NB4 (cell line): ENCODE measurements around the gene CDH23.

ENCODE experiments used
- MYC ChIP-seq: IDR thresholded peaks from 2 replicates; pipeline ENCODE4 v1.6.1; 2011; ENCODE audit warnings: low read depth, low read length
- POLR2A ChIP-seq: IDR thresholded peaks from 2 replicates; pipeline ENCODE4 v1.6.1; 2011; ENCODE audit warnings: mild to moderate bottlenecking; ENCODE audit not compliant: insufficient read length; ENCODE audit errors: extremely low read depth
- TF ChIP-seq, protein P1 (sequence below): IDR thresholded peaks from one replicate; pipeline ENCODE4 v1.5.1; 2012; ENCODE audit warnings: low read depth, low read length
- TF ChIP-seq, protein P2 (sequence below): IDR thresholded peaks from 2 replicates; pipeline ENCODE4 v1.6.1; 2011; ENCODE audit warnings: low read depth, low read length

DNA sequence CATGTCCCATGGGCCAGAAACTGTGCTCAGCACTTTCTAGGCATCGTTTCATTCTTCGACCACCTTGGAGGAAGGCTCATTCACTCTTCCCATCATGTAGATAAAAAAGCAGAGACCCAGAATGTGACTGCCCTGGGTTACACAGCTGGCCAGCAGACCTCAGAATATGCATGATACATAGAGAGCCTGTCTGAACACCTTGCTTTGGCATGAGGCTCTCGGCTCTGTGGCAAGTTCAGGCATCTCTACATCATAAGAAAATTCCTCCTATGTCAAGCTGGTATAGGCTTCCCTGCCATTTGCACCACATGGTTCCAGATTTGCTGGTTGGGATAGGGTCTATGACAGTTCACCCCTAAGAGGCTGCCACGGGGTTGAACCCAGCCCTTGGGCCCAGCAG lies 134.1 kb downstream of the CDH23 start:
- TF ChIP-seq POLR2A (no peak), MYC (no peak)
- TF ChIP-seq, protein P1, sequence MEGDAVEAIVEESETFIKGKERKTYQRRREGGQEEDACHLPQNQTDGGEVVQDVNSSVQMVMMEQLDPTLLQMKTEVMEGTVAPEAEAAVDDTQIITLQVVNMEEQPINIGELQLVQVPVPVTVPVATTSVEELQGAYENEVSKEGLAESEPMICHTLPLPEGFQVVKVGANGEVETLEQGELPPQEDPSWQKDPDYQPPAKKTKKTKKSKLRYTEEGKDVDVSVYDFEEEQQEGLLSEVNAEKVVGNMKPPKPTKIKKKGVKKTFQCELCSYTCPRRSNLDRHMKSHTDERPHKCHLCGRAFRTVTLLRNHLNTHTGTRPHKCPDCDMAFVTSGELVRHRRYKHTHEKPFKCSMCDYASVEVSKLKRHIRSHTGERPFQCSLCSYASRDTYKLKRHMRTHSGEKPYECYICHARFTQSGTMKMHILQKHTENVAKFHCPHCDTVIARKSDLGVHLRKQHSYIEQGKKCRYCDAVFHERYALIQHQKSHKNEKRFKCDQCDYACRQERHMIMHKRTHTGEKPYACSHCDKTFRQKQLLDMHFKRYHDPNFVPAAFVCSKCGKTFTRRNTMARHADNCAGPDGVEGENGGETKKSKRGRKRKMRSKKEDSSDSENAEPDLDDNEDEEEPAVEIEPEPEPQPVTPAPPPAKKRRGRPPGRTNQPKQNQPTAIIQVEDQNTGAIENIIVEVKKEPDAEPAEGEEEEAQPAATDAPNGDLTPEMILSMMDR: no peak
- TF ChIP-seq, protein P2, sequence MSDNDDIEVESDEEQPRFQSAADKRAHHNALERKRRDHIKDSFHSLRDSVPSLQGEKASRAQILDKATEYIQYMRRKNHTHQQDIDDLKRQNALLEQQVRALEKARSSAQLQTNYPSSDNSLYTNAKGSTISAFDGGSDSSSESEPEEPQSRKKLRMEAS: no peak
